Measurements from ENCODE around the gene HIF1A.

HIF1A gene

GRCh38 chr14:61726778-61727658 lies 31.7 kb downstream of the HIF1A start:
- H3K4me1 ChIP-seq (ENCODE audit: insufficient read depth, low read length, severe bottlenecking), result no peaks in the 10 kb centered on the region
- H3K9me3 ChIP-seq (ENCODE audit: low read length), result no peaks in the 10 kb centered on the region
- H3K9ac ChIP-seq (ENCODE audit: low read length), result no peak overlapping the region
- peaks cover 19% of the 10 kb centered on the region for H3K79me2 ChIP-seq (ENCODE audit: insufficient read depth, low read length)
- no peaks in the 10 kb centered on the region for H4K20me1 ChIP-seq (ENCODE audit: insufficient read depth, low read length)
- H3F3A ChIP-seq (ENCODE audit: insufficient read depth, low read length), result no peaks in the 10 kb centered on the region
- peaks cover 98% of the 10 kb centered on the region for H3K36me3 ChIP-seq (ENCODE audit: insufficient read depth, low read length)
- no peak overlapping the region for H3K4me3 ChIP-seq (ENCODE audit: low read depth, low read length, poor library complexity, severe bottlenecking)
- H2AFZ ChIP-seq (ENCODE audit: low read length), result no peak overlapping the region
- H3K27ac ChIP-seq (ENCODE audit: low read depth, low read length, poor library complexity, severe bottlenecking), result peak overlapping the region; percentile 41
- no peak overlapping the region for H3K4me2 ChIP-seq (ENCODE audit: low read length)
- H3K9me2 ChIP-seq (ENCODE audit: low read depth, low read length), result no peaks in the 10 kb centered on the region
- TF ChIP-seq CTCF (IDR thresholded peaks at IDR 0.05; ENCODE audit: low read length) (no peak), EZH2 (IDR thresholded peaks at IDR 0.05; ENCODE audit: borderline replicate concordance, low read length) (no peak)
- H3K27me3 ChIP-seq (ENCODE audit: insufficient read depth, low read length), result no peaks in the 10 kb centered on the region

- Histone ChIP-seq H3F3A (ENCODE audit: insufficient read depth, low read length) (no peaks in the 10 kb centered on the region), H4K20me1 (ENCODE audit: insufficient read depth, low read length) (no peaks in the 10 kb centered on the region), H3K79me2 (ENCODE audit: insufficient read depth, low read length) (peaks cover 10% of the 10 kb centered on the region; the same call in 1 of the 2 replicates), H3K9me3 (ENCODE audit: low read length) (no peaks in the 10 kb centered on the region), H3K4me2 (ENCODE audit: low read length) (no peak overlapping the region), H3K9me2 (ENCODE audit: low read depth, low read length) (no peaks in the 10 kb centered on the region), H2AFZ (ENCODE audit: low read length) (no peak overlapping the region), H3K4me1 (ENCODE audit: insufficient read depth, low read length, severe bottlenecking) (no peaks in the 10 kb centered on the region), H3K27me3 (ENCODE audit: insufficient read depth, low read length) (no peaks in the 10 kb centered on the region), H3K4me3 (ENCODE audit: low read depth, low read length, poor library complexity, severe bottlenecking) (no peak overlapping the region), H3K9ac (ENCODE audit: low read length) (no peak overlapping the region), H3K36me3 (ENCODE audit: insufficient read depth, low read length) (peaks cover 98% of the 10 kb centered on the region), H3K27ac (ENCODE audit: low read depth, low read length, poor library complexity, severe bottlenecking) (no peak overlapping the region)
- TF ChIP-seq CTCF (IDR thresholded peaks at IDR 0.05; ENCODE audit: low read length) (peak; percentile 64), EZH2 (IDR thresholded peaks at IDR 0.05; ENCODE audit: borderline replicate concordance, low read length) (no peak)
Observed at GRCh38 chr14:61730756-61731373, 35.6 kb downstream of the HIF1A start.

GRCh38 chr14:61733972-61734371 lies 38.7 kb downstream of the HIF1A start:
- Histone ChIP-seq H3K36me3 (ENCODE audit: insufficient read depth, low read length) (peaks cover 98% of the 10 kb centered on the region), H3K9ac (ENCODE audit: low read length) (no peak overlapping the region), H3K4me3 (ENCODE audit: low read depth, low read length, poor library complexity, severe bottlenecking) (no peak overlapping the region), H3K79me2 (ENCODE audit: insufficient read depth, low read length) (peaks cover 5% of the 10 kb centered on the region; the same call in 1 of the 2 replicates), H3K4me1 (ENCODE audit: insufficient read depth, low read length, severe bottlenecking) (no peaks in the 10 kb centered on the region), H3K9me3 (ENCODE audit: low read length) (no peaks in the 10 kb centered on the region), H2AFZ (ENCODE audit: low read length) (no peak overlapping the region), H3K4me2 (ENCODE audit: low read length) (no peak overlapping the region), H4K20me1 (ENCODE audit: insufficient read depth, low read length) (no peaks in the 10 kb centered on the region), H3K9me2 (ENCODE audit: low read depth, low read length) (no peaks in the 10 kb centered on the region), H3K27me3 (ENCODE audit: insufficient read depth, low read length) (no peaks in the 10 kb centered on the region), H3F3A (ENCODE audit: insufficient read depth, low read length) (no peaks in the 10 kb centered on the region; the same call in 1 of the 2 replicates), H3K27ac (ENCODE audit: low read depth, low read length, poor library complexity, severe bottlenecking) (no peak overlapping the region)
- TF ChIP-seq CTCF (IDR thresholded peaks at IDR 0.05; ENCODE audit: low read length), result no peak
- no peak for TF ChIP-seq EZH2 (IDR thresholded peaks at IDR 0.05; ENCODE audit: borderline replicate concordance, low read length)
